GOT3 (cell line): ENCODE data around the gene DNLZ.
"Not testable (repeated sequence)": the region's sequence is repeated elsewhere in the genome, so short reads cannot be mapped to it uniquely, and the experiment has no call there.

ENCODE experiments used
- DNase-seq: peaks from one replicate; lab custom pipeline; 2025; ENCODE audit warnings: mixed read lengths; lab: John Stamatoyannopoulos, UW

DNLZ gene

GRCh38 chr9:136331030-136331429, 32.5 kb downstream of the DNLZ start:
- DNase-seq = no peak

GRCh38 chr9:136330406-136330990, 33.0 kb downstream of the DNLZ start:
- DNase-seq = no peak

DNA sequence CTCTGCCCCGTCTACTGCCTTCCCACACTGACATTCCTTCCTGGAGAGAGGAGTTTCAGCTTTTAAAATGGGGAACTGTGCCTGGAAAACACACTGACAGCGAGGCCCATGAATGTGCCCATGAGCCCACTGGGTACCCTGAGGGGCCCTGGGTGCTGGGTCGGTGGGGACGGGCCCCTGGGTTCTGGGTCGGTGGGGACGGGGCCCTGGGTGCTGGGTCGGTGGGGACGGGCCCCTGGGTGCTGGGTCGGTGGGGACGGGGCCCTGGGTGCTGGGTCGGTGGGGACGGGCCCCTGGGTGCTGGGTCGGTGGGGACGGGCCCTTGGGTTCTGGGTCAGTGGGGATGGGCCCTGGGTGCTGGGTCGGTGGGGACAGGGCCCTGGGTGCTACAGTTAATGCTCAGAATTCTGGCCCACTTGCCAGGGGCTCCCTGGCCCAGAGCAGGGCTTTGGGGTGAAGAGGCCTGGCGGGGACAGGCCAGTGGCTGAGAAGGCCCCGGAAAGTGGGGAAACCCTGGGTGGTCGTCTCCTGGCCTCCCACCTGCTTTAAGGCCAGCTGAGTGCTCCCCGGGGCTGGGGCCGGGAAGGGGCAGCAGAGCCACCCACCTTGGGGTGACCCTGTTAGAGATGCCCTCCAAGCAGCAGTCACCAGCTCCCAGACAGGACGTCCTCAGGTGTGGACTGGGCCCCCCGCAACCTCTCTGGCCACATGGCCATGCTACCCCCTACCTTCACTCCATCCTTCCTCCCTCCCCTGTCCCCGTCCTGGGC, 33.7 kb downstream of the DNLZ start:
- DNase-seq = no peak

DNA sequence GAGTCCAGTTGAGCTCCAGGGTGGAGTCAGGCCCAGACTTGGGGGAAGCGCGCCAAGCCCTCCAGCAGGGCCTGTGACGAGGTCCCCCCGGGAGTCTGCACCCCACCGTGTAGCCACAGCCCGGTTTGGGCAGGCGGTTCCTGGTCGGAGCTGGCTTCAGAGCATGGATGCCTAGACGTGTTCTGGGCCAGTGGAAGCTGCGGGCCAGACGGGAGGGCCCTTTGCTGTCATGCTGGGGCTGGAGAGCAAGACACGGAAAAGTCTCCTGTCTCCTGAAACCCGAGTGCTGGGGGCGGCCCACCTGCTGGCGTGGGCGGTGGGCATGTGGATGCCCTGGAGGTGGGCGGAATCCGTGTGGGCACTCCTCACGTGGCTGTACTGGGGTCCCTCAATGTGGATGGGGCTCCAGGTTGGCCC, 34.3 kb downstream of the DNLZ start:
- DNase-seq = no peak

GRCh38 chr9:136328622-136329041, 34.9 kb downstream of the DNLZ start:
- no peak for DNase-seq

DNA sequence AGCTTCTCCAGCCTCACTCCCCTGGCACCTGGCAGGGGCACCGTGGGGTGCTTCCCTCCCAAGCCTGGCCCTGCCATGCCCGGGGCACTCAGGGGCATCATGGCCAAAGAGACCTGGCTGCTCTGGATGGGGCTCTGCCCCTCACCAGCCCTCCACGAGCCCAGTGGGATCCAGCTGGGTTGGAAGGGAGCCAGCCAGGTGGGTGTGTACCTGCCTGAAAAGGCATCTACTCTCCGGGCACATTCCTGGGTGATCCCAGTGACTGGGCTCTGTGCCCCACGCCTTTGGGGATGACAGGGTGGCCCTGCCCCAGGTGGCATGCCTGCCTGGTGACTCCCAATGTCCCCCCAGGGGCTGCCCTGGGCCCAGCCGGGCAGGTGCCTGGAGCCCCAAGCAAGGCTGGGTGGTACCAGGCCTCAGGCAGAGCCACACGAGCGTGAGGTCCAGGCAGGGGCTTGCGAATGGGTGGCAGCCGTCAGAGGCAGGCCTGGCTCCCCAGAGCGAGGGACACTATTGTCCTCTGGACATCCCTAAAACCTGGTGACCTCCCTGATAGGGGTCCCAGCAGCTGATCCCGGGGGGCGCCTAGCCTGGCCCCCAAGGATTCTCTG, 35.4 kb downstream of the DNLZ start:
- DNase-seq = no peak

- DNase-seq = no peak
Observed at GRCh38 chr9:136327304-136327974, 36.1 kb downstream of the DNLZ start, which contains the start of gene GPSM1. Gene GPSM1 (plus strand): TSS chr9:136327539. CDS start chr9:136327696, 157 bp downstream.

GRCh38 chr9:136326761-136327303, 36.7 kb downstream of the DNLZ start:
- no peak for DNase-seq

DNA sequence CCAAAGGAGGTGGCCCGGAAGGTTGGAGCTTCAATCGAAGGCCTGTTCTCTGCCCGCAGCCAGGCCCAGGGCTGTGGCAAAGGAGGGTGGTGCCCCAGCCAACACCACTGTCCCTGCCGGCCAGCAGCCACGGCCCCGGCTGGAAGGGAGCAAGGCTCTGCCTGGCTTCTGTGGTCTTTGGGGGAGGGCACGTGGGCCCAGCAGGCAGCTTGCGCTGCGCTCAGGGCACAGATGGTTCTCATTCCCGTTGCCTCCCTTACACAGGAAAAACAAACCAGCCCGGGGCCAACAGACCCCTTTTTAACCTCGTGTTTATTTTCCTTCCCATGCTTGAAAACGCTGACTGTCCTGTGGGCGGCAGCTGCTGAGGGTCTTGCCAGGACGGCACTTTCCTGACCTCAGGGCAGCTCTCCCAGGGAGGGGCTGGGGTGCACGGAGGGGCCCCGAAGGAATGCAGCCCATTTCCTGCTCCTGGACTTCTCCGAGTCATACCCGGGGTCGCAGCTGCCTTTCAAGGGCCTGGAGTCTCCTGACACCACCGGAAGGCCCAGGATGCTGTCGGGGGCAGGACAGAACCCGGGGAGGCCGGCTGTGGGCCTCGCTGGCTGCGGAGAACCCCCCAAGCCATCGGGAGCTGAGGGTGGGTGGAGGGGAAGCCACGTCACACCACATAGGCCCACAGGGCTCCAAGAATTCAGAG, 37.3 kb downstream of the DNLZ start:
- DNase-seq = no peak

GRCh38 chr9:136325358-136325757, 38.2 kb downstream of the DNLZ start:
- DNase-seq = no peak

GRCh38 chr9:136324501-136325300, 38.8 kb downstream of the DNLZ start:
- DNase-seq = no peak

DNA sequence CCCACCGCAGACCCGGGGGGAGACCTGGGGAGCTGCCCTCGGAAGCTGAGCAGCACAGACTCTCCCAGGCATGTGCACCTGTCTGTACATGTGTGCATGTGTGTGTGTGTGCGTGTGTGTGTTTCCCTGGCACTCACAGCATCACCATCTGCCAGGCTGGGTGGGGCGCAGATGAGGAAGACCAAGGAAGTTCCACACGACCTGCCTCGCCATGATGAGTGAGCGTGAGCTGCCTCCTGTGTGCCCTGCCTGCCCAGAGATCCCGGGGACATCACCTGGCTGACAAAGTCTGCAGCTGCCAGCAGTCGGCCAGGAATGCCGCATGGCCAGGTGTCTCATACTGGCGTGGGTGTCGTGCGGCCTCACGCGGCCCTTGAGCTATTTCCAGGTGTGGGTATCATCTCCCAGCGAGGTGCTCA, 40.2 kb downstream of the DNLZ start:
- no peak for DNase-seq

- DNase-seq = no peak
Observed at GRCh38 chr9:136322756-136323330, 40.7 kb downstream of the DNLZ start.

DNA sequence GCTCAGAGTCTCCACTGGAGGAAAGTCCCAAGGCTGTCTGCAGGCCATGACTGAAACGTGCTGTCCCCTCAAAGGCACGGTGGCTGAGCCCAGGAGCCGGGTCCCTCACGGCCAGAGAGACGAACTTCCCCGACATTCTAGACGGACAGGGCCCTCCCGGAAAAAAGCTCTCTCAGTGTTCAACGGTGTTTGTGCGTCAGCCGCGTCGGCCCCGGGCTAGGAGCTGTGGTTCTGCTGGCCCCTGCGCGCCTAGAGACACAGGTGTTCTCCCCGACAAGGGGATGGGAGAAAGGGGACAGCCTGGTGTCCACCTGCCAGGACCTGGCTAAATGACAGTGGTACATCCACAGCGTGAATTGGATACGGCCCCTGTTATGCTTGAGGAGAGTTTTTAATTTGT, 42.0 kb downstream of the DNLZ start:
- no peak for DNase-seq

DNA sequence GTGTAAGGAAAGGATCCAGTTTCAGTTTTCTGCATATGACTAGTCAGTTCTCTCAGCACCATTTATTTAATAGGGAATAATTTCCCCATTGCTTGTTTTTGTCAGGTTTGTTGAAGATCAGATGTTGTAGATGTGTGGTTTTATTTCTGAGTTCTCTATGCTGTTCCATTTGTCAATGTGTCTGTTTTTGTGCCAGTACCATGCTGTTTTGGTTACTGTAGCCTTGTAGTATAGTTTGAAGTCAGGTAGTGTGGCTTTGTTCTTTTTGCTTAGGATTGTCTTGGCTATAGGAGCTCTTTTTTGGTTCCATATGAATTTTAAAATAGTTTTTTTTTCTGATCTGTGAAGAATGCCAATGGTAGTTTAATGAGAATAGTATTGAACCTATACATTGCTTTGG, 42.6 kb downstream of the DNLZ start:
- not testable (repeated sequence) for DNase-seq

DNA sequence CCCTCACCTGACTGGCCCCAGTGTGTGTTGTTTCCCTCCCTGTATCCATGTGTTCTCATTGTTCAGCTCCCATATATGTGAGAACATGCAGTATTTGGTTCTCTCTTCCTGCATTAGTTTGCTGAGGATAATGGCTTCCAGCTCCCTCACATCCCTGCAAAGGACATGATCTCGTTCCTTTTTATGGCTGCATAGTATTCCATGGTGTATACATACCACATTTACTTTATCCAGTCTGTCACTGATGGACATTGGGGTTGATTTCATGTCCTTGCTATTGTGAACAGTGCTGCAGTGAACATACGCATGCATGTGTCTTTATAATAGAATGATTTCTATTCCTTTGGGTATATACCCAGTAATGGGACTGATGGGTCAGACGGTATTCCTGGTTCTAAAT, 43.6 kb downstream of the DNLZ start:
- not testable (repeated sequence) for DNase-seq

GRCh38 chr9:136319244-136319643, 44.3 kb downstream of the DNLZ start:
- DNase-seq = not testable (repeated sequence)

GRCh38 chr9:136318776-136319241, 44.7 kb downstream of the DNLZ start:
- DNase-seq = no peak

- no peak for DNase-seq
Observed at GRCh38 chr9:136318111-136318775, 45.3 kb downstream of the DNLZ start.

GRCh38 chr9:136317695-136318094, 45.8 kb downstream of the DNLZ start:
- no peak for DNase-seq
